ENCODE results near the gene ZC3H14. TPM values are rescaled to one million over a fixed set of nuclear protein-coding genes. Genes with fewer than 3 reads are reported as not detected.

Gene ZC3H14
- total RNA-seq, 5 donors from 2014 or later (not counting 1 experiment from before 2014, with no cell fraction given): 32.2 to 50.6 (median 40.1) TPM

GRCh38 chr14:88607829-88608228, 45.0 kb downstream of the ZC3H14 start:
- Histone ChIP-seq H3K4me3 (ENCODE audit: control insufficient read depth in 1 of 2, extremely low read depth in 1 of 2, low read length in 1 of 2) (no peak overlapping the region), H3K36me3 (ENCODE audit: control insufficient read depth in 2 of 2, extremely low read depth in 1 of 2, insufficient read depth in 1 of 2, low read length in 1 of 2) (peaks cover 5 to 84% of the 10 kb centered on the region in 2 donors), H3K4me1 (ENCODE audit: control insufficient read depth in 1 of 2, extremely low read depth in 1 of 2, insufficient read depth in 2 of 2, low read length in 2 of 2) (no peaks in the 10 kb centered on the region), H3K27ac (ENCODE audit: low read length) (no peak overlapping the region), H3K27me3 (replicated peaks in 1 of 2; ENCODE audit: control insufficient read depth in 2 of 2, extremely low read depth in 1 of 2, insufficient read depth in 2 of 2, low read length in 1 of 2) (no peaks in the 10 kb centered on the region), H3K9me3 (no peaks in the 10 kb centered on the region)
- Mint-ChIP-seq H3K27ac (no peak overlapping the region), H3K4me1 (peaks cover 0 to 9% (median 7%) of the 10 kb centered on the region in 3 donors), H3K36me3 (peaks cover 69% of the 10 kb centered on the region), H3K4me3 (no peak overlapping the region), H3K27me3 (no peaks in the 10 kb centered on the region), H3K9me3 (no peaks in the 10 kb centered on the region)
- POLR2A ChIA-PET: no interaction called here
- DNase-seq (no peak), ATAC-seq (replicated peaks in 1 of 4) (no peak)
- CTCF ChIA-PET: no interaction called here

GRCh38 chr14:88611878-88612277, 49.0 kb downstream of the ZC3H14 start:
- POLR2A ChIA-PET: no interaction called here
- Histone ChIP-seq H3K27me3 (replicated peaks in 1 of 2; ENCODE audit: control insufficient read depth in 2 of 2, extremely low read depth in 1 of 2, insufficient read depth in 2 of 2, low read length in 1 of 2) (no peaks in the 10 kb centered on the region), H3K4me3 (ENCODE audit: control insufficient read depth in 1 of 2, extremely low read depth in 1 of 2, low read length in 1 of 2) (no peak overlapping the region), H3K4me1 (ENCODE audit: control insufficient read depth in 1 of 2, extremely low read depth in 1 of 2, insufficient read depth in 2 of 2, low read length in 2 of 2) (peaks cover 0 to 2% of the 10 kb centered on the region in 2 experiments), H3K9me3 (no peaks in the 10 kb centered on the region), H3K27ac (ENCODE audit: low read length) (no peak overlapping the region), H3K36me3 (ENCODE audit: control insufficient read depth in 2 of 2, extremely low read depth in 1 of 2, insufficient read depth in 1 of 2, low read length in 1 of 2) (peaks cover 5 to 58% of the 10 kb centered on the region in 2 donors)
- peaks cover 67% of the 10 kb centered on the region for H3K36me3 Mint-ChIP-seq
- peaks cover 6 to 14% (median 11%) of the 10 kb centered on the region in 3 donors for H3K4me1 Mint-ChIP-seq
- no peak overlapping the region for H3K4me3 Mint-ChIP-seq
- ATAC-seq (replicated peaks in 1 of 4) (no peak), DNase-seq (no peak)
- WGBS (ENCODE audit: insufficient coverage): no CpG with 5 or more reads among the region's 1 CpG
- CTCF ChIA-PET: no interaction called here
- H3K27ac Mint-ChIP-seq: peak overlapping the region; percentile 3 to 14
- no peaks in the 10 kb centered on the region for H3K9me3 Mint-ChIP-seq
- H3K27me3 Mint-ChIP-seq: no peaks in the 10 kb centered on the region

GRCh38 chr14:88612981-88613380, 50.1 kb downstream of the ZC3H14 start:
- Mint-ChIP-seq H3K4me3 (no peak overlapping the region), H3K27me3 (no peaks in the 10 kb centered on the region), H3K27ac (peak overlapping the region in 1 of 2 donors; percentile 25), H3K4me1 (peaks cover 6 to 14% (median 11%) of the 10 kb centered on the region in 3 donors), H3K36me3 (peaks cover 59% of the 10 kb centered on the region), H3K9me3 (no peaks in the 10 kb centered on the region)
- no peak overlapping the region for H3K27ac ChIP-seq (ENCODE audit: low read length)
- WGBS (ENCODE audit: insufficient coverage): no CpG with 5 or more reads among the region's 4 CpGs
- peaks cover 0 to 2% of the 10 kb centered on the region in 2 experiments for H3K4me1 ChIP-seq (ENCODE audit: control insufficient read depth in 1 of 2, extremely low read depth in 1 of 2, insufficient read depth in 2 of 2, low read length in 2 of 2)
- no peak for DNase-seq
- H3K4me3 ChIP-seq (ENCODE audit: control insufficient read depth in 1 of 2, extremely low read depth in 1 of 2, low read length in 1 of 2): no peak overlapping the region
- no peak for ATAC-seq (replicated peaks in 1 of 4)
- H3K9me3 ChIP-seq: no peaks in the 10 kb centered on the region
- ChIA-PET POLR2A (no interaction called here), CTCF (no interaction called here)
- no peaks in the 10 kb centered on the region for H3K27me3 ChIP-seq (replicated peaks in 1 of 2; ENCODE audit: control insufficient read depth in 2 of 2, extremely low read depth in 1 of 2, insufficient read depth in 2 of 2, low read length in 1 of 2)
- H3K36me3 ChIP-seq (ENCODE audit: control insufficient read depth in 2 of 2, extremely low read depth in 1 of 2, insufficient read depth in 1 of 2, low read length in 1 of 2): peaks cover 5 to 50% of the 10 kb centered on the region in 2 donors

GRCh38 chr14:88613552-88614010, 50.7 kb downstream of the ZC3H14 start:
- Histone ChIP-seq H3K36me3 (ENCODE audit: control insufficient read depth in 2 of 2, extremely low read depth in 1 of 2, insufficient read depth in 1 of 2, low read length in 1 of 2) (peaks cover 5 to 44% of the 10 kb centered on the region in 2 donors), H3K27me3 (replicated peaks in 1 of 2; ENCODE audit: control insufficient read depth in 2 of 2, extremely low read depth in 1 of 2, insufficient read depth in 2 of 2, low read length in 1 of 2) (no peaks in the 10 kb centered on the region), H3K27ac (ENCODE audit: low read length) (no peak overlapping the region), H3K4me1 (ENCODE audit: control insufficient read depth in 1 of 2, extremely low read depth in 1 of 2, insufficient read depth in 2 of 2, low read length in 2 of 2) (peaks cover 0 to 2% of the 10 kb centered on the region in 2 experiments), H3K9me3 (no peaks in the 10 kb centered on the region), H3K4me3 (ENCODE audit: control insufficient read depth in 1 of 2, extremely low read depth in 1 of 2, low read length in 1 of 2) (no peak overlapping the region)
- WGBS (ENCODE audit: insufficient coverage): no CpG with 5 or more reads among the region's 5 CpGs
- peak overlapping the region in 1 of 2 donors; percentile 8 for H3K27ac Mint-ChIP-seq
- H3K4me1 Mint-ChIP-seq: peaks cover 6 to 14% (median 11%) of the 10 kb centered on the region in 3 donors
- no peak overlapping the region for H3K4me3 Mint-ChIP-seq
- H3K36me3 Mint-ChIP-seq: peaks cover 57% of the 10 kb centered on the region
- no peaks in the 10 kb centered on the region for H3K9me3 Mint-ChIP-seq
- H3K27me3 Mint-ChIP-seq: no peaks in the 10 kb centered on the region
- ChIA-PET CTCF (no interaction called here), POLR2A (no interaction called here)
- ATAC-seq (replicated peaks in 1 of 4) (no peak), DNase-seq (no peak)

- Mint-ChIP-seq H3K36me3 (peaks cover 51% of the 10 kb centered on the region), H3K27ac (no peak overlapping the region)
- POLR2A ChIA-PET: no interaction called here
Measured at GRCh38 chr14:88614218-88614907, 51.5 kb downstream of the ZC3H14 start.

GRCh38 chr14:88616697-88617096, 53.9 kb downstream of the ZC3H14 start:
- Mint-ChIP-seq H3K9me3 (no peaks in the 10 kb centered on the region), H3K4me1 (peaks cover 6 to 12% (median 11%) of the 10 kb centered on the region in 3 donors), H3K36me3 (peaks cover 32% of the 10 kb centered on the region), H3K27me3 (no peaks in the 10 kb centered on the region), H3K27ac (no peak overlapping the region), H3K4me3 (no peak overlapping the region)
- no peak for DNase-seq
- Histone ChIP-seq H3K27ac (ENCODE audit: low read length) (no peak overlapping the region), H3K4me3 (ENCODE audit: control insufficient read depth in 1 of 2, extremely low read depth in 1 of 2, low read length in 1 of 2) (no peak overlapping the region), H3K27me3 (replicated peaks in 1 of 2; ENCODE audit: control insufficient read depth in 2 of 2, extremely low read depth in 1 of 2, insufficient read depth in 2 of 2, low read length in 1 of 2) (no peaks in the 10 kb centered on the region), H3K36me3 (ENCODE audit: control insufficient read depth in 2 of 2, extremely low read depth in 1 of 2, insufficient read depth in 1 of 2, low read length in 1 of 2) (peaks cover 0 to 17% of the 10 kb centered on the region in 2 donors), H3K4me1 (ENCODE audit: control insufficient read depth in 1 of 2, extremely low read depth in 1 of 2, insufficient read depth in 2 of 2, low read length in 2 of 2) (peaks cover 0 to 2% of the 10 kb centered on the region in 2 experiments), H3K9me3 (no peaks in the 10 kb centered on the region)
- ChIA-PET CTCF (interaction anchor here in 1 of 2 donors (0.5 kb wide), 1 partner anchor 210 kb away, joined by 4 read pairs; no protein-coding TSS in a partner anchor), POLR2A (no interaction called here)
- WGBS (ENCODE audit: insufficient coverage): no CpG with 5 or more reads among the region's 1 CpG
- no peak for ATAC-seq (replicated peaks in 1 of 4)

More at GRCh38 chr14:88614218-88614907, 51.5 kb downstream of the ZC3H14 start:
- no peaks in the 10 kb centered on the region for H3K27me3 Mint-ChIP-seq
- no peaks in the 10 kb centered on the region for H3K9me3 Mint-ChIP-seq
- no CpG with 5 or more reads among the region's 3 CpGs for WGBS (ENCODE audit: insufficient coverage)
- peaks cover 6 to 14% (median 11%) of the 10 kb centered on the region in 3 donors for H3K4me1 Mint-ChIP-seq
- no peak overlapping the region for H3K4me3 ChIP-seq (ENCODE audit: control insufficient read depth in 1 of 2, extremely low read depth in 1 of 2, low read length in 1 of 2)
- H3K27me3 ChIP-seq (replicated peaks in 1 of 2; ENCODE audit: control insufficient read depth in 2 of 2, extremely low read depth in 1 of 2, insufficient read depth in 2 of 2, low read length in 1 of 2): no peaks in the 10 kb centered on the region
- CTCF ChIA-PET: no interaction called here
- ATAC-seq (replicated peaks in 1 of 4) (no peak), DNase-seq (no peak)
- peaks cover 0 to 2% of the 10 kb centered on the region in 2 experiments for H3K4me1 ChIP-seq (ENCODE audit: control insufficient read depth in 1 of 2, extremely low read depth in 1 of 2, insufficient read depth in 2 of 2, low read length in 2 of 2)
- H3K27ac ChIP-seq (ENCODE audit: low read length): no peak overlapping the region
- peaks cover 5 to 37% of the 10 kb centered on the region in 2 donors for H3K36me3 ChIP-seq (ENCODE audit: control insufficient read depth in 2 of 2, extremely low read depth in 1 of 2, insufficient read depth in 1 of 2, low read length in 1 of 2)
- no peak overlapping the region for H3K4me3 Mint-ChIP-seq
- no peaks in the 10 kb centered on the region for H3K9me3 ChIP-seq

Measured in T-cell (primary cell).